GM12872 (cell line): ENCODE measurements around the gene NRIP2.

Source experiments
- CTCF ChIP-seq: IDR thresholded peaks from 3 replicates; pipeline ENCODE4 v1.5.1; 2011; ENCODE audit warnings: low read depth, mild to moderate bottlenecking, low read length, moderate library complexity; ENCODE audit not compliant: insufficient read depth

The NRIP2 gene

GRCh38 chr12:2862876-2863275 lies 28.0 kb upstream of the NRIP2 start:
- no peak for TF ChIP-seq CTCF

- TF ChIP-seq CTCF = no peak
These were observed 25.3 kb upstream of the NRIP2 start for GRCh38 chr12:2860170-2860569.

- no peak for TF ChIP-seq CTCF
These were observed 24.1 kb upstream of the NRIP2 start for GRCh38 chr12:2858944-2859421.

- TF ChIP-seq CTCF = no peak
These were observed 23.5 kb upstream of the NRIP2 start for GRCh38 chr12:2858334-2858733.

- no peak for TF ChIP-seq CTCF
These were observed 22.7 kb upstream of the NRIP2 start for GRCh38 chr12:2857576-2857975.

GRCh38 chr12:2857021-2857431 lies 22.2 kb upstream of the NRIP2 start, which contains the start of gene TEX52:
Gene TEX52 (minus strand): TSS chr12:2857039. CDS start chr12:2857026, 13 bp downstream.
- no peak for TF ChIP-seq CTCF

- no peak for TF ChIP-seq CTCF
These were observed 21.2 kb upstream of the NRIP2 start for GRCh38 chr12:2856051-2856450.
